B cell (primary cell): ENCODE data around the gene INF2. TPM values are rescaled to one million over a fixed set of nuclear protein-coding genes. Genes with fewer than 3 reads are reported as not detected.
"Not testable (repeated sequence)": the region's sequence is repeated elsewhere in the genome, so short reads cannot be mapped to it uniquely, and the experiment has no call there.

Source experiments
- ATAC-seq: fragments of 200-7000 bp; cut with Tn5 transposase; one replicate; pipeline ENCODE4 v1.10.0; 2021; ENCODE audit warnings: low read depth, mild to moderate bottlenecking, moderate number of reproducible peaks, moderate library complexity
- CTCF ChIA-PET: fragments of 350-600 bp; sonication (Branson Sonifier 250); formaldehyde crosslinking; loops from one replicate; lab custom pipeline; 2021; ENCODE audit warnings: antibody characterized with exemption, inconsistent platforms; lab: Charles Lee
- POLR2A ChIA-PET: fragments of 350-600 bp; sonication (Branson Sonifier 250); formaldehyde crosslinking; loops from one replicate; lab custom pipeline; 2021; ENCODE audit warnings: antibody characterized with exemption; lab: Charles Lee
- DNase-seq: peaks from one replicate; pipeline ENCODE4 v3.0.0; 2013
- H2AFZ ChIP-seq: 2 replicates; pipeline ENCODE4 v1.6.1; 2012; ENCODE audit warnings: mild to moderate bottlenecking, low read depth, low read length; ENCODE audit not compliant: insufficient read depth, poor library complexity, severe bottlenecking
- H3K27ac ChIP-seq, 2 donors: 1 replicate in 1 of 2; 2 replicates in 1 of 2; pipeline ENCODE4 v1.5.1; 2012 to 2013; ENCODE audit warnings: low read length in 2 of 2, mild to moderate bottlenecking in 2 of 2, moderate library complexity in 1 of 2
- H3K27me3 ChIP-seq, 4 experiments: fragments of 200-600 bp in 1 of 4; sonication (generic) in 1 of 4; replicated peaks in 1 of 4; 1 replicate in 2 of 4; 2 replicates in 2 of 4; pipeline versions ENCODE4 v1.6.1 to v1.7.0; 2013 to 2016; ENCODE audit warnings: low read length in 3 of 4, mild to moderate bottlenecking in 2 of 4, mixed read lengths in 1 of 4, moderate library complexity in 1 of 4; ENCODE audit not compliant: insufficient read depth in 4 of 4, control insufficient read depth in 3 of 4; ENCODE audit errors: control extremely low read depth in 1 of 4
- H3K36me3 ChIP-seq, 2 experiments: replicated peaks in 1 of 2; 1 replicate in 1 of 2; 2 replicates in 1 of 2; pipeline versions ENCODE4 v1.6.1 to v1.7.1; 2013; ENCODE audit warnings: low read length in 1 of 2; ENCODE audit not compliant: insufficient read depth in 2 of 2, control insufficient read depth in 1 of 2; ENCODE audit errors: control extremely low read depth in 1 of 2, extremely low read depth in 1 of 2
- H3K4me1 ChIP-seq, 2 donors: fragments of 200-600 bp in 1 of 2; sonication (generic) in 1 of 2; 1 replicate in 1 of 2; 2 replicates in 1 of 2; pipeline versions ENCODE4 v1.5.1 to v1.6.1; 2013 to 2017; ENCODE audit warnings: low read length in 2 of 2; ENCODE audit not compliant: control insufficient read depth in 2 of 2, insufficient read depth in 2 of 2
- H3K4me2 ChIP-seq: replicated peaks from 2 replicates; pipeline ENCODE3; 2012; ENCODE audit warnings: mild to moderate bottlenecking, low read depth, low read length; ENCODE audit not compliant: poor library complexity, severe bottlenecking
- H3K4me3 ChIP-seq, 5 experiments: fragments of 200-600 bp in 1 of 5; sonication (generic) in 1 of 5; 1 replicate in 3 of 5; 2 replicates in 2 of 5; pipeline versions ENCODE4 v1.5.1 to v1.7.0; 2011 to 2016; ENCODE audit warnings: low read length in 4 of 5, mild to moderate bottlenecking in 4 of 5, low read depth in 2 of 5, control low read depth in 1 of 5, moderate library complexity in 1 of 5; ENCODE audit not compliant: insufficient read depth in 1 of 5; ENCODE audit errors: control extremely low read depth in 1 of 5, extremely low read depth in 1 of 5
- H3K79me2 ChIP-seq: fragments of 200-600 bp; sonication (generic); one replicate; pipeline ENCODE4 v1.6.0; 2016; ENCODE audit warnings: low read length; ENCODE audit not compliant: control insufficient read depth, insufficient read depth
- H3K9ac ChIP-seq: fragments of 200-600 bp; sonication (generic); 2 replicates; pipeline ENCODE4 v1.6.1; 2017; ENCODE audit warnings: mild to moderate bottlenecking, low read length, moderate library complexity
- H3K9me3 ChIP-seq, 3 donors: one replicate each; pipeline versions ENCODE4 v1.6.1 to v1.7.1; 2013; ENCODE audit warnings: low read length in 2 of 3; ENCODE audit not compliant: control insufficient read depth in 2 of 3, insufficient read depth in 1 of 3; ENCODE audit errors: control extremely low read depth in 1 of 3
- H4K20me1 ChIP-seq: 2 replicates; pipeline ENCODE4 v1.6.0; 2012; ENCODE audit warnings: mild to moderate bottlenecking, low read length; ENCODE audit not compliant: insufficient read depth, control insufficient read depth, poor library complexity, severe bottlenecking
- H3K27ac Mint-ChIP-seq: one replicate; pipeline ENCODE4 v1.8.0; 2021; ENCODE audit warnings: mixed read lengths
- H3K27me3 Mint-ChIP-seq: one replicate; pipeline ENCODE4 v1.8.0; 2021; ENCODE audit warnings: mixed read lengths
- H3K4me1 Mint-ChIP-seq: one replicate; pipeline ENCODE4 v1.8.0; 2021; ENCODE audit warnings: mixed read lengths
- H3K4me3 Mint-ChIP-seq: one replicate; pipeline ENCODE4 v1.8.0; 2021; ENCODE audit warnings: mixed read lengths
- H3K9me3 Mint-ChIP-seq: one replicate; pipeline ENCODE4 v1.8.0; 2022; ENCODE audit warnings: mixed read lengths; ENCODE audit not compliant: insufficient read depth
- EZH2 ChIP-seq: IDR thresholded peaks from 2 replicates; pipeline ENCODE4 v1.6.1; 2012; ENCODE audit warnings: borderline replicate concordance, low read depth, mild to moderate bottlenecking, moderate library complexity, low read length; ENCODE audit not compliant: insufficient read depth, poor library complexity, severe bottlenecking
- WGBS: methylation state at CpG from one replicate; pipeline ENCODE4 v1.1.5; 2013; ENCODE audit warnings: missing lambda C conversion rate; ENCODE audit not compliant: insufficient coverage; 5-methylcytosine and 5-hydroxymethylcytosine counted together
- intact Hi-C: fragments of 100-400 bp; cut with micrococcal nuclease; formaldehyde crosslinking; loops from one replicate; pipeline ENCODE4 v1.10.0; 2022
- polyA plus RNA-seq: library from polyadenylated mRNA; depleted of rRNA; stranded (reverse); fragments of >200 nt; gene quantifications from 2 replicates; pipeline ENCODE4 v1.2.3, GENCODE V29; 2012
- total RNA-seq, 2 donors: library from RNA; stranded (reverse); fragments of 120-200 nt in 1 of 2; gene quantifications; 1 replicate in 1 of 2; 2 replicates in 1 of 2; pipeline versions ENCODE4 v1.2.3 to v1.2.4, GENCODE V29; 2013 to 2022
- TF ChIP-seq, protein P1 (sequence below): fragments of 200-600 bp; IDR thresholded peaks from one replicate; pipeline ENCODE4 v1.8.0; 2022; ENCODE audit warnings: antibody characterized with exemption, mild to moderate bottlenecking

Gene INF2
- total and polyA plus RNA-seq, 2 donors (not counting 1 experiment from before 2014, with no cell fraction given), result 90.2 to 100 TPM

DNA sequence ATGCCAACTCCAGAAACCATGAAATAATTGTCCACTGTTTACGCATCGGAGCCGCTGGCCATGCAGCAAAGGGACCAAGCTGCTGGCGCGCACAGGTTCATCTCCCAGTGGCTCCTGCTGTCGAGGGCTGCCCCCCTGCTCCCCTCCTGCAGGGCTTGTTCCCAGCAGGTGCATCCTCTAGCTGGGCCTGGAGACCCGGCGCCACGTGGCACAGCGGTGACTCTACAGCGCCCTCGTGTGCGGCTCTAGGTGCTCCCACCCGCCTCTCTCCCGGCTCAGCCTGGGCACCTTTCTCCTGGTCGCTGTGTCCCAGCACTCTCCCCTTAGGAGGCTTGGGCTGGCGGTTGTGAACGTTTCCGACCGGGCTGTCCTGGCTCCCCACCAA is 37.5 kb upstream of the INF2 start:
- H3K27me3 ChIP-seq, result no peaks in the 10 kb centered on the region
- 79% methylated on average over 20 of the region's 20 CpGs for WGBS
- no peak for DNase-seq
- no peaks in the 10 kb centered on the region for H3K79me2 ChIP-seq
- POLR2A ChIA-PET, result no interaction called here
- no peak for ATAC-seq
- Mint-ChIP-seq H3K4me3 (peak overlapping the region; percentile 48), H3K9me3 (no peaks in the 10 kb centered on the region), H3K27ac (peak overlapping the region; percentile 50), H3K4me1 (peaks cover 62% of the 10 kb centered on the region), H3K27me3 (no peaks in the 10 kb centered on the region)
- H3K9ac ChIP-seq, result no peak overlapping the region
- H4K20me1 ChIP-seq, result no peaks in the 10 kb centered on the region
- H3K4me1 ChIP-seq, result peaks cover 50 to 61% of the 10 kb centered on the region in 2 donors
- CTCF ChIA-PET, result interaction anchor here (0.8 to 2.8 kb wide), 11 partner anchors 8 to 58 kb away, joined by 3 to 17 read pairs (median 5); no protein-coding TSS in a partner anchor
- peaks cover 0 to 19% (median 0%) of the 10 kb centered on the region in 3 donors for H3K9me3 ChIP-seq
- H3K27ac ChIP-seq, result no peak overlapping the region
- H3K36me3 ChIP-seq, result no peaks in the 10 kb centered on the region
- no peak for TF ChIP-seq EZH2
- TF ChIP-seq, protein P1, sequence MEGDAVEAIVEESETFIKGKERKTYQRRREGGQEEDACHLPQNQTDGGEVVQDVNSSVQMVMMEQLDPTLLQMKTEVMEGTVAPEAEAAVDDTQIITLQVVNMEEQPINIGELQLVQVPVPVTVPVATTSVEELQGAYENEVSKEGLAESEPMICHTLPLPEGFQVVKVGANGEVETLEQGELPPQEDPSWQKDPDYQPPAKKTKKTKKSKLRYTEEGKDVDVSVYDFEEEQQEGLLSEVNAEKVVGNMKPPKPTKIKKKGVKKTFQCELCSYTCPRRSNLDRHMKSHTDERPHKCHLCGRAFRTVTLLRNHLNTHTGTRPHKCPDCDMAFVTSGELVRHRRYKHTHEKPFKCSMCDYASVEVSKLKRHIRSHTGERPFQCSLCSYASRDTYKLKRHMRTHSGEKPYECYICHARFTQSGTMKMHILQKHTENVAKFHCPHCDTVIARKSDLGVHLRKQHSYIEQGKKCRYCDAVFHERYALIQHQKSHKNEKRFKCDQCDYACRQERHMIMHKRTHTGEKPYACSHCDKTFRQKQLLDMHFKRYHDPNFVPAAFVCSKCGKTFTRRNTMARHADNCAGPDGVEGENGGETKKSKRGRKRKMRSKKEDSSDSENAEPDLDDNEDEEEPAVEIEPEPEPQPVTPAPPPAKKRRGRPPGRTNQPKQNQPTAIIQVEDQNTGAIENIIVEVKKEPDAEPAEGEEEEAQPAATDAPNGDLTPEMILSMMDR, result no peak
- H3K4me2 ChIP-seq, result no peak overlapping the region
- no peak overlapping the region for H2AFZ ChIP-seq
- H3K4me3 ChIP-seq, result no peak overlapping the region
- intact Hi-C loops, result loop anchor here (2.0 kb wide), 1 partner anchor 13 kb away; no protein-coding TSS in a partner anchor

DNA sequence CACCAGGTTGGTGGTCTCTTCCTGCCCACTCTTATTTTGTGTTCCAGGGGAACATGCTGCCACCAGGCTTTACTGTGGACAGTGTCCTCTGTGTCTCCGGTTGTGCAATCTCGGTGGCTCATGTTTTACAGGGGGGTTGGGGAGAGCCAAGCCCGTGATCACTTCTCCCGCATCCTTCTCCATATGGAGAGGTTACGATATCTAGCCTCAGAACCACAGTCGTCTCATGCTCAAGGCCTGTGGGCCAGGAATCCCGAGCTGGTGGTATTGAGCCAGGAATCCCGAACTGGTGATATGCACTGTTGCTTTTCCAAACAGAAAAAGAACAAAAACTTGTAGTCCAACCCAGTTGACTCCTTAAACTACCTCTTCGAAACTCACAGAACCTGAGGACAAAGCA is 37.0 kb upstream of the INF2 start:
- CTCF ChIA-PET, result interaction anchor here (0.8 to 2.8 kb wide), 8 partner anchors 8 to 57 kb away, joined by 3 to 17 read pairs (median 9); no protein-coding TSS in a partner anchor
- Histone ChIP-seq H3K79me2 (no peaks in the 10 kb centered on the region), H2AFZ (no peak overlapping the region), H4K20me1 (no peaks in the 10 kb centered on the region), H3K4me2 (no peak overlapping the region), H3K27ac (no peak overlapping the region), H3K9ac (no peak overlapping the region), H3K27me3 (no peaks in the 10 kb centered on the region), H3K36me3 (no peaks in the 10 kb centered on the region), H3K4me1 (peaks cover 49 to 61% of the 10 kb centered on the region in 2 donors), H3K9me3 (peaks cover 0 to 19% (median 0%) of the 10 kb centered on the region in 3 donors), H3K4me3 (no peak overlapping the region)
- Mint-ChIP-seq H3K27me3 (no peaks in the 10 kb centered on the region), H3K4me3 (peak overlapping the region; percentile 48), H3K9me3 (no peaks in the 10 kb centered on the region), H3K27ac (peak overlapping the region; percentile 50), H3K4me1 (peaks cover 62% of the 10 kb centered on the region)
- TF ChIP-seq EZH2, result no peak
- TF ChIP-seq, protein P1, result no peak
- ATAC-seq (no peak), DNase-seq (no peak)
- POLR2A ChIA-PET, result no interaction called here
- 100% methylated on average over 8 of the region's 9 CpGs for WGBS
- intact Hi-C loops, result no loop called here

DNA sequence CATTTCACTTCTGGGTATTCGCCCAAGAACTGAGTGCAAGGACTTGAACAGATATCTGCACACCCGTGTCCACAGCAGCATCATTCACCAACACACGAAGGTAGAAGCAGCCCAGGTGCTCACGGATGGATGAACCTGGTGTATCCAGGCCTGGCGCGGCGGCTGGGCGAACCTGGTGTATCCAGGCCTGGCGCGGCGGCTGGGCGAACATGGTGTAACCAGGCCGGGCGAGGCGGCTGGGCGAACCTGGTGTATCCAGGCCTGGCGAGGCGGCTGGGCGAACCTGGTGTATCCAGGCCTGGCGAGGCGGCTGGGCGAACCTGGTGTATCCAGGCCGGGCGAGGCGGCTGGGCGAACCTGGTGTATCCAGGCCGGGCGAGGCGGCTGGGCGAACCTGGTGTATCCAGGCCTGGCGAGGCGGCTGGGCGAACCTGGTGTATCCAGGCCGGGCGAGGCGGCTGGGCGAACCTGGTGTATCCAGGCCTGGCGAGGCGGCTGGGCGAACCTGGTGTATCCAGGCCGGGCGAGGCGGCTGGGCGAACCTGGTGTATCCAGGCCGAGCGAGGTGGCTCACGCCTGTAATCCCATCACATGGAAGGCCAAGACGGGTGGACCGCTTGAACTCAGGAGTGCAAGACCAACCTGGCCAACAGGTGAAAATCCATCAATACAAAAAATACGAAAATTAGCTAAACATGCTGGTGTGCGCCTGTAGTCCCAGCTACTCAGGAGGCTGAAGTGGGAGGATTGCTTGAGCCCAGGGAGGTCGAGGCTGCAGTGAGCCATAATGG is 36.1 kb upstream of the INF2 start:
- H2AFZ ChIP-seq, H3K27ac ChIP-seq, H3K27me3 Mint-ChIP-seq, H4K20me1 ChIP-seq, H3K4me3 ChIP-seq, H3K27me3 ChIP-seq, ATAC-seq, H3K36me3 ChIP-seq, H3K4me3 Mint-ChIP-seq, POLR2A ChIA-PET, H3K79me2 ChIP-seq, H3K9me3 Mint-ChIP-seq, DNase-seq, H3K4me2 ChIP-seq, intact Hi-C loops, H3K9ac ChIP-seq: not testable (repeated sequence)
- WGBS, result 98% methylated on average over 41 of the region's 52 CpGs
- Mint-ChIP-seq H3K27ac (peak overlapping the region; percentile 87), H3K4me1 (peaks cover 65% of the 10 kb centered on the region)
- H3K4me1 ChIP-seq, result peaks cover 48 to 61% of the 10 kb centered on the region in 2 donors
- CTCF ChIA-PET, result interaction anchor here (0.7 to 2.8 kb wide), 5 partner anchors 7 to 31 kb away, joined by 3 to 11 read pairs (median 6); no protein-coding TSS in a partner anchor
- H3K9me3 ChIP-seq, result peaks cover 0 to 19% (median 0%) of the 10 kb centered on the region in 3 donors
